ENCODE measurements around the gene POGLUT3. TPM values are rescaled to one million over a fixed set of nuclear protein-coding genes. Genes with fewer than 3 reads are reported as not detected.

Gene POGLUT3
- total and polyA plus RNA-seq, 2 experiments from 2014 or later: 7.6 to 12.2 TPM

DNA sequence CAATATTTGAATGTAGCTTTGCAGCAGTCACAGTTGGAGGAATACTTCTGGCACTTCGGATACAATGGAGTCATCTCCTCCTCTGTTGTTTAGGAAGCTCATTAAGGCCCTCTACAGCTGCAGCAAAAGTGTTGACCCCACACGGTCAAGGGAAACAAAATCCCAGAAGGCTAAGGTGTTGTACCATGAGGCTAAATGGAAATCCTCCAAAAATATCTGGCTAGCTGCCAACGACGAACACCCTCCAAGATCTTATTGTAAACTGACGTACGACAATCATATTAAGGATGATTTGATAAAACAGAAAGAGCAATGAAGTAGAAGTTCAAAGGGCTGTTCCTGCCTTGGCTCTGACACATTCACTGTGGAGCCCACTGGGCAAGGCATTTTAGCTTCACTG, 4.0 kb downstream of the POGLUT3 start:
- Histone ChIP-seq H3F3A (replicated peaks; ENCODE audit: low read depth) (0 out of 2 replicates have a peak, but pooled peaks cover 4% of the 10 kb centered on the region), H2AFZ (no peak overlapping the region)
- no peak for ATAC-seq

More for the DNA sequence above, 4.0 kb downstream of the POGLUT3 start:
- no peak overlapping the region for H3K4me2 ChIP-seq
- H3K27ac ChIP-seq (ENCODE audit: low read depth): no peak overlapping the region
- no peak overlapping the region for H3K4me3 Mint-ChIP-seq
- no peak overlapping the region for H3K4me3 ChIP-seq
- H3K4me1 Mint-ChIP-seq: peaks cover 12% of the 10 kb centered on the region; the same call in 2 of the 3 replicates
- TF ChIP-seq STAT1 (IDR thresholded peaks at IDR 0.05; ENCODE audit: unreplicated experiment) (no peak), ZNF331 (CRISPR knock-in tag; IDR thresholded peaks at IDR 0.05; ENCODE audit: low read depth) (no peak), JUNB (IDR thresholded peaks at IDR 0.05; ENCODE audit: unreplicated experiment) (no peak), ZNF114 (CRISPR knock-in tag; IDR thresholded peaks at IDR 0.05) (no peak), CREB1 (CRISPR knock-in tag; IDR thresholded peaks at IDR 0.05; ENCODE audit: low read depth) (no peak), NANOG (IDR thresholded peaks at IDR 0.05; ENCODE audit: borderline replicate concordance) (no peak), EZH2phosphoT487 (IDR thresholded peaks at IDR 0.05; ENCODE audit: unreplicated experiment) (no peak), POLR2AphosphoS5 (IDR thresholded peaks at IDR 0.05; ENCODE audit: low read depth) (no peak), EZH2 (IDR thresholded peaks at IDR 0.05; ENCODE audit: low read depth, unreplicated experiment) (no peak)
- TF ChIP-seq, protein P1, sequence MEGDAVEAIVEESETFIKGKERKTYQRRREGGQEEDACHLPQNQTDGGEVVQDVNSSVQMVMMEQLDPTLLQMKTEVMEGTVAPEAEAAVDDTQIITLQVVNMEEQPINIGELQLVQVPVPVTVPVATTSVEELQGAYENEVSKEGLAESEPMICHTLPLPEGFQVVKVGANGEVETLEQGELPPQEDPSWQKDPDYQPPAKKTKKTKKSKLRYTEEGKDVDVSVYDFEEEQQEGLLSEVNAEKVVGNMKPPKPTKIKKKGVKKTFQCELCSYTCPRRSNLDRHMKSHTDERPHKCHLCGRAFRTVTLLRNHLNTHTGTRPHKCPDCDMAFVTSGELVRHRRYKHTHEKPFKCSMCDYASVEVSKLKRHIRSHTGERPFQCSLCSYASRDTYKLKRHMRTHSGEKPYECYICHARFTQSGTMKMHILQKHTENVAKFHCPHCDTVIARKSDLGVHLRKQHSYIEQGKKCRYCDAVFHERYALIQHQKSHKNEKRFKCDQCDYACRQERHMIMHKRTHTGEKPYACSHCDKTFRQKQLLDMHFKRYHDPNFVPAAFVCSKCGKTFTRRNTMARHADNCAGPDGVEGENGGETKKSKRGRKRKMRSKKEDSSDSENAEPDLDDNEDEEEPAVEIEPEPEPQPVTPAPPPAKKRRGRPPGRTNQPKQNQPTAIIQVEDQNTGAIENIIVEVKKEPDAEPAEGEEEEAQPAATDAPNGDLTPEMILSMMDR (conservative IDR thresholded peaks at IDR 0.05; ENCODE audit: low read depth in 2 of 2): no peak
- TF ChIP-seq, protein P2, sequence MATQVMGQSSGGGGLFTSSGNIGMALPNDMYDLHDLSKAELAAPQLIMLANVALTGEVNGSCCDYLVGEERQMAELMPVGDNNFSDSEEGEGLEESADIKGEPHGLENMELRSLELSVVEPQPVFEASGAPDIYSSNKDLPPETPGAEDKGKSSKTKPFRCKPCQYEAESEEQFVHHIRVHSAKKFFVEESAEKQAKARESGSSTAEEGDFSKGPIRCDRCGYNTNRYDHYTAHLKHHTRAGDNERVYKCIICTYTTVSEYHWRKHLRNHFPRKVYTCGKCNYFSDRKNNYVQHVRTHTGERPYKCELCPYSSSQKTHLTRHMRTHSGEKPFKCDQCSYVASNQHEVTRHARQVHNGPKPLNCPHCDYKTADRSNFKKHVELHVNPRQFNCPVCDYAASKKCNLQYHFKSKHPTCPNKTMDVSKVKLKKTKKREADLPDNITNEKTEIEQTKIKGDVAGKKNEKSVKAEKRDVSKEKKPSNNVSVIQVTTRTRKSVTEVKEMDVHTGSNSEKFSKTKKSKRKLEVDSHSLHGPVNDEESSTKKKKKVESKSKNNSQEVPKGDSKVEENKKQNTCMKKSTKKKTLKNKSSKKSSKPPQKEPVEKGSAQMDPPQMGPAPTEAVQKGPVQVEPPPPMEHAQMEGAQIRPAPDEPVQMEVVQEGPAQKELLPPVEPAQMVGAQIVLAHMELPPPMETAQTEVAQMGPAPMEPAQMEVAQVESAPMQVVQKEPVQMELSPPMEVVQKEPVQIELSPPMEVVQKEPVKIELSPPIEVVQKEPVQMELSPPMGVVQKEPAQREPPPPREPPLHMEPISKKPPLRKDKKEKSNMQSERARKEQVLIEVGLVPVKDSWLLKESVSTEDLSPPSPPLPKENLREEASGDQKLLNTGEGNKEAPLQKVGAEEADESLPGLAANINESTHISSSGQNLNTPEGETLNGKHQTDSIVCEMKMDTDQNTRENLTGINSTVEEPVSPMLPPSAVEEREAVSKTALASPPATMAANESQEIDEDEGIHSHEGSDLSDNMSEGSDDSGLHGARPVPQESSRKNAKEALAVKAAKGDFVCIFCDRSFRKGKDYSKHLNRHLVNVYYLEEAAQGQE (IDR thresholded peaks at IDR 0.05; ENCODE audit: unreplicated experiment): no peak
- TF ChIP-seq, protein P3, sequence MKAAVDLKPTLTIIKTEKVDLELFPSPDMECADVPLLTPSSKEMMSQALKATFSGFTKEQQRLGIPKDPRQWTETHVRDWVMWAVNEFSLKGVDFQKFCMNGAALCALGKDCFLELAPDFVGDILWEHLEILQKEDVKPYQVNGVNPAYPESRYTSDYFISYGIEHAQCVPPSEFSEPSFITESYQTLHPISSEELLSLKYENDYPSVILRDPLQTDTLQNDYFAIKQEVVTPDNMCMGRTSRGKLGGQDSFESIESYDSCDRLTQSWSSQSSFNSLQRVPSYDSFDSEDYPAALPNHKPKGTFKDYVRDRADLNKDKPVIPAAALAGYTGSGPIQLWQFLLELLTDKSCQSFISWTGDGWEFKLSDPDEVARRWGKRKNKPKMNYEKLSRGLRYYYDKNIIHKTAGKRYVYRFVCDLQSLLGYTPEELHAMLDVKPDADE (IDR thresholded peaks at IDR 0.05): no peak
- TF ChIP-seq, protein P4, sequence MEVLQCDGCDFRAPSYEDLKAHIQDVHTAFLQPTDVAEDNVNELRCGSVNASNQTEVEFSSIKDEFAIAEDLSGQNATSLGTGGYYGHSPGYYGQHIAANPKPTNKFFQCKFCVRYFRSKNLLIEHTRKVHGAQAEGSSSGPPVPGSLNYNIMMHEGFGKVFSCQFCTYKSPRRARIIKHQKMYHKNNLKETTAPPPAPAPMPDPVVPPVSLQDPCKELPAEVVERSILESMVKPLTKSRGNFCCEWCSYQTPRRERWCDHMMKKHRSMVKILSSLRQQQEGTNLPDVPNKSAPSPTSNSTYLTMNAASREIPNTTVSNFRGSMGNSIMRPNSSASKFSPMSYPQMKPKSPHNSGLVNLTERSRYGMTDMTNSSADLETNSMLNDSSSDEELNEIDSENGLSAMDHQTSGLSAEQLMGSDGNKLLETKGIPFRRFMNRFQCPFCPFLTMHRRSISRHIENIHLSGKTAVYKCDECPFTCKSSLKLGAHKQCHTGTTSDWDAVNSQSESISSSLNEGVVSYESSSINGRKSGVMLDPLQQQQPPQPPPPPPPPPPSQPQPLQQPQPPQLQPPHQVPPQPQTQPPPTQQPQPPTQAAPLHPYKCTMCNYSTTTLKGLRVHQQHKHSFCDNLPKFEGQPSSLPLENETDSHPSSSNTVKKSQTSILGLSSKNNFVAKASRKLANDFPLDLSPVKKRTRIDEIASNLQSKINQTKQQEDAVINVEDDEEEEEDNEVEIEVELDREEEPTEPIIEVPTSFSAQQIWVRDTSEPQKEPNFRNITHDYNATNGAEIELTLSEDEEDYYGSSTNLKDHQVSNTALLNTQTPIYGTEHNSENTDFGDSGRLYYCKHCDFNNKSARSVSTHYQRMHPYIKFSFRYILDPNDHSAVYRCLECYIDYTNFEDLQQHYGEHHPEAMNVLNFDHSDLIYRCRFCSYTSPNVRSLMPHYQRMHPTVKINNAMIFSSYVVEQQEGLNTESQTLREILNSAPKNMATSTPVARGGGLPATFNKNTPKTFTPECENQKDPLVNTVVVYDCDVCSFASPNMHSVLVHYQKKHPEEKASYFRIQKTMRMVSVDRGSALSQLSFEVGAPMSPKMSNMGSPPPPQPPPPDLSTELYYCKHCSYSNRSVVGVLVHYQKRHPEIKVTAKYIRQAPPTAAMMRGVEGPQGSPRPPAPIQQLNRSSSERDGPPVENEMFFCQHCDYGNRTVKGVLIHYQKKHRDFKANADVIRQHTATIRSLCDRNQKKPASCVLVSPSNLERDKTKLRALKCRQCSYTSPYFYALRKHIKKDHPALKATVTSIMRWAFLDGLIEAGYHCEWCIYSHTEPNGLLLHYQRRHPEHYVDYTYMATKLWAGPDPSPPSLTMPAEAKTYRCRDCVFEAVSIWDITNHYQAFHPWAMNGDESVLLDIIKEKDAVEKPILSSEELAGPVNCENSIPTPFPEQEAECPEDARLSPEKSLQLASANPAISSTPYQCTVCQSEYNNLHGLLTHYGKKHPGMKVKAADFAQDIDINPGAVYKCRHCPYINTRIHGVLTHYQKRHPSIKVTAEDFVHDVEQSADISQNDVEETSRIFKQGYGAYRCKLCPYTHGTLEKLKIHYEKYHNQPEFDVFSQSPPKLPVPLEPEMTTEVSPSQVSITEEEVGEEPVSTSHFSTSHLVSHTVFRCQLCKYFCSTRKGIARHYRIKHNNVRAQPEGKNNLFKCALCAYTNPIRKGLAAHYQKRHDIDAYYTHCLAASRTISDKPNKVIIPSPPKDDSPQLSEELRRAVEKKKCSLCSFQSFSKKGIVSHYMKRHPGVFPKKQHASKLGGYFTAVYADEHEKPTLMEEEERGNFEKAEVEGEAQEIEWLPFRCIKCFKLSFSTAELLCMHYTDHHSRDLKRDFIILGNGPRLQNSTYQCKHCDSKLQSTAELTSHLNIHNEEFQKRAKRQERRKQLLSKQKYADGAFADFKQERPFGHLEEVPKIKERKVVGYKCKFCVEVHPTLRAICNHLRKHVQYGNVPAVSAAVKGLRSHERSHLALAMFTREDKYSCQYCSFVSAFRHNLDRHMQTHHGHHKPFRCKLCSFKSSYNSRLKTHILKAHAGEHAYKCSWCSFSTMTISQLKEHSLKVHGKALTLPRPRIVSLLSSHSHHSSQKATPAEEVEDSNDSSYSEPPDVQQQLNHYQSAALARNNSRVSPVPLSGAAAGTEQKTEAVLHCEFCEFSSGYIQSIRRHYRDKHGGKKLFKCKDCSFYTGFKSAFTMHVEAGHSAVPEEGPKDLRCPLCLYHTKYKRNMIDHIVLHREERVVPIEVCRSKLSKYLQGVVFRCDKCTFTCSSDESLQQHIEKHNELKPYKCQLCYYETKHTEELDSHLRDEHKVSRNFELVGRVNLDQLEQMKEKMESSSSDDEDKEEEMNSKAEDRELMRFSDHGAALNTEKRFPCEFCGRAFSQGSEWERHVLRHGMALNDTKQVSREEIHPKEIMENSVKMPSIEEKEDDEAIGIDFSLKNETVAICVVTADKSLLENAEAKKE (CRISPR knock-in tag; IDR thresholded peaks at IDR 0.05): no peak
- no peaks in the 10 kb centered on the region for H3K36me3 ChIP-seq (ENCODE audit: insufficient read depth)
- H3K4me1 ChIP-seq (ENCODE audit: insufficient read depth): peaks cover 9% of the 10 kb centered on the region
- H3K27me3 Mint-ChIP-seq (ENCODE audit: insufficient read depth, low read depth, poor library complexity): peaks cover 12% of the 10 kb centered on the region
- H3K27ac Mint-ChIP-seq: no peak overlapping the region
- H3K36me3 Mint-ChIP-seq (ENCODE audit: low read depth): no peaks in the 10 kb centered on the region
- H4K20me1 ChIP-seq (replicated peaks; ENCODE audit: insufficient read depth): no peaks in the 10 kb centered on the region
- H3K27me3 ChIP-seq (ENCODE audit: insufficient read depth): peaks cover 4% of the 10 kb centered on the region; the same call in 1 of the 2 replicates
- H3K79me2 ChIP-seq (replicated peaks; ENCODE audit: insufficient read depth): no peaks in the 10 kb centered on the region
- H3K9me2 ChIP-seq (ENCODE audit: insufficient read depth): no peaks in the 10 kb centered on the region
- no peaks in the 10 kb centered on the region for H3K9me3 Mint-ChIP-seq
- DNase-seq (ENCODE audit: low spot score): no peak

Measured in GM23338 (cell line).